Measurements from ENCODE around the gene SFT2D1. TPM values are rescaled to one million over a fixed set of nuclear protein-coding genes. Genes with fewer than 3 reads are reported as not detected.

The SFT2D1 gene
- 35.1 to 45.6 TPM (median 42.8 TPM) in 5 replicates for total RNA-seq (2022; extraction: Qiagen RNA extraction; ENCODE audit: low read depth)

GRCh38 chr6:166342349-166343149, at the start of gene SFT2D1:
TSS of gene SFT2D1 (minus strand) at chr6:166342545. CDS start at chr6:166342481, 64 bp downstream.

GRCh38 chr6:166382933-166383801, 40.8 kb upstream of the SFT2D1 start, which contains the start of gene MPC1:
TSS of gene MPC1 (minus strand) at chr6:166382940. CDS start at chr6:166382876, 64 bp downstream.

GRCh38 chr6:166308033-166308768, 34.1 kb downstream of the SFT2D1 start, which contains the start of gene PRR18:
TSS of gene PRR18 (minus strand) at chr6:166308392. CDS start at chr6:166308142, 250 bp downstream.

Other genes with a start within 250 kb of the SFT2D1 start
- not detected in 5 replicates for gene TBXT, start 174.7 kb downstream of the SFT2D1 start, total RNA-seq (2022; extraction: Qiagen RNA extraction; ENCODE audit: low read depth)
- 0.07 to 0.33 TPM (median 0.07 TPM) in 5 replicates for gene PRR18, start 34.2 kb downstream of the SFT2D1 start, total RNA-seq (2022; extraction: Qiagen RNA extraction; ENCODE audit: low read depth)
- 3.7 to 5.1 TPM (median 3.9 TPM) in 5 replicates for gene MPC1, start 40.4 kb upstream of the SFT2D1 start, total RNA-seq (2022; extraction: Qiagen RNA extraction; ENCODE audit: low read depth)
- gene RAMACL, start 244.1 kb upstream of the SFT2D1 start, total RNA-seq (2022; extraction: Qiagen RNA extraction; ENCODE audit: low read depth): 0.07 TPM in 3 of 5 replicates, not detected in the others